Umbilical cord (tissue), 2 donors: ENCODE measurements around the gene CHCHD6. TPM values are rescaled to one million over a fixed set of nuclear protein-coding genes. Genes with fewer than 3 reads are reported as not detected.

Experiments used
- DNase-seq: peaks from one replicate; pipeline ENCODE4 v3.0.0-alpha.2; 2015; ENCODE audit warnings: low spot score
- total RNA-seq: library from RNA; depleted of rRNA; stranded (reverse); fragments of >200 nt; gene quantifications from one replicate; pipeline ENCODE4 v1.2.3, GENCODE V29; 2014; ENCODE audit warnings: low replicate concordance; ENCODE audit not compliant: insufficient read depth

The CHCHD6 gene
- total RNA-seq, 1 donor from 2014 or later, result 11.8 TPM

DNA sequence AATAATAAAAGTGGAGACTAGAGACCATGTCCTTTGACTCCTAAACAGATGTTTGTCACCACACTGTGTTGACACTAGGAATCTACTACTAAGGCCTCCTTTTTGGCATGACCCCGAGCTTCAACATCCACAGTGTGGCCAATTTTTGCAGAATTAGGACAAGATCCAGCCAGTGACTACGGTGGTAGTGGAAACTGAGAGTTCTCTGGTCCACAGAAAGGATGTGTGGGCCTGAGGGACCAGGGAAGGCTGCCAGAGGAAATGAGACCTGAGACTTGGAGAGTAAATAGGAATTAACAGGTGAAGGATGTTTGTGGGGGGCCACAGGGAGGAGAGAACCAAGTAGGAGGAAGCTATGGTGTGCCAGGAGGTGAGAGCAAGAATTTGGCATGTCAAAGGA, 122.7 kb downstream of the CHCHD6 start:
- DNase-seq, result no peak

DNA sequence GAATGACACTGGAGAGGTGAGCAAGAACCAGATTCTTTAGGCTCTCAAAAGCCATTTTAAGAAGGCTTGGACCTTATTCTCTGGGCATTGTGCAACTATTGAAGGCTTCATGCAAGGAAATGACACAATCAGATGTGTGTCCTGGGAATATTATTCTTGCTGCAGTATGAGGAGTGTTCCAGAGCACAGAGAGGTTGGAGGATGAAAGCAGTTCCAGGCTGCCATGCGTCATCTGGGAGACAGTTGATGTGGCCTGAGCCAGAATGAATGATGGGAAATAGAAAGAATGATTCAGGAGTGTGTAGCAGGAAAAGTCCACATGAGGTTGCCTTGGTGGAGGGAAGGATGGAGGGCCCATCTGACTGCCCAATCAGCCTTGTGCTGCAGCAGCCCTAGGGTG, 123.1 kb downstream of the CHCHD6 start:
- no peak for DNase-seq

DNA sequence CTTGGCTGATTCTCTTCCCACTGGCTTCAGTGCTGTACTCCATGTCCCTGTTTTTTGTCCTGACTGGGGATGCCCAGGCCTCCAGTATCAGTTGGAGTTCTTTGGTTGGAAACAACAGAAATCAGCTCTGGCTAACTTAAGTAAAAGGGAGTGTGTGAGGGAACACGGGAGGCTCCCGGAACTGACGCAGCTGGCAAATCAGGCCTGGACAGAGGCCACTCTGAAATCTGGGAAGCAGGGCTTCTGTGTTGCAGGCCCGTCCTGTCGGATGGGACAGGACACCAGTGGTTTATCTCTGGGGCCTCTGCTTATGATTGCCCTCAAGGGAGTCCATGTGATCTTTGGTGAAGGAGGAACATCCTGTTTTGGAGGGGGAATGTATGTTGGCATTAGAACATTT, 124.3 kb downstream of the CHCHD6 start:
- DNase-seq, result no peak

DNA sequence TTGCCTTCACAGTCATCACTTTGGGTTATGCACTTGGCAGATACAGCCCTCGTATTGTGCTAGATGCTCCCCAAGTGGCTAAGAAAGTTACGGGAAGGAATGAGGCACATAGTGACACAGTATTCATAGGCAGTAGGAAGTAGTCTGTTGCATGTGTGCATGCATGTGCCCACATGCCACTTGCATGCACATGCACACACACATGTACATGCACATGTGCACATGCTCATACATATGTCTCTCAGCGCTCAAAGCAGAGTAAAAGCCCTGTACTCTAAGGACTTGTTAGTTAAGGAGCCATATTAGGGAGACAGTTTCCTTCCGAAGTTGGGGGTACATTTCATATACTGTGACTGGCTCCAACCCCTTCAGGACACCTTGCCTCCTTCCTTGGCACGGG, 128.9 kb downstream of the CHCHD6 start:
- no peak for DNase-seq

DNA sequence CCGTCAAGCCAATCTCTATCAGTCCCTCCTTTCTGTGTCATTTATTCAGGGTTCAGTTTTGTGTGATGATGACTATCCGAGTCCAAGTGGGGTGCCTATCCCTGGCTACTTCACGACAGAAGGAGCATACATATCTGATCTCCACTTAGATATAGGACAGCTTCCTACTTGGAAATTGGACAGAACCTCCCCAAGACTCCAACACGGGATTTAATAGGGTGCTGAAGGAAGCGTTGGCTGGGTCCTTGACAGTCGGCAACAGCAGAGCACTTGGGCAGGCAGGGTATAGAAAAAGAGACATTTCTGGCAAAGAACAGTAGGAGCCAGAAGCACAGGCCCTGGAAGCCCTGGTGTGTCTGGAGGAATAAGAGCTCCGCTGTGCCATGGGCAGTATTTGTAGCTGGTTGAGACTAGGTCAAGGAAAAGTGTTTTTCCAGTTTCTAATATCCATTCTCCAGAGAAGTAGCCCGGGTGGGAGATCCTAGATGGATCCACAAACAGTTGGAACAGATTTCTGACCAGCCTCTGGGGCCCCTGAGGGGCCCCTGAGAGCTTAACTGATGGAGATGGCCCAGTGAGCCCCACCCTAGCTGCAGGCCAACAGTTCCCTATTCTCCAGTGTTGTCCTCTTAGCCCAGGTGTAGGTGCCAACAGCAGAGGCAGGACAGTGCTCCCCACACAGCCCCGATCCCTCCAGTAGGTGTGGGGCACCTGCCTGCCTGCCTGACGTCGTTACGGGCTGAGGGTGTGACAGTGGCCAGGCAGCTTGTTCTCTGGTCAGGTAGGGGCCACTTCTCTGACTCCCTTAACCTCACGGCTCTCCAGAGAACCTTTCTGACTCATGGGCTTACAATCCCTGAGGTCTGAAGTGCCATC, 130.8 kb downstream of the CHCHD6 start:
- DNase-seq, result no peak

DNA sequence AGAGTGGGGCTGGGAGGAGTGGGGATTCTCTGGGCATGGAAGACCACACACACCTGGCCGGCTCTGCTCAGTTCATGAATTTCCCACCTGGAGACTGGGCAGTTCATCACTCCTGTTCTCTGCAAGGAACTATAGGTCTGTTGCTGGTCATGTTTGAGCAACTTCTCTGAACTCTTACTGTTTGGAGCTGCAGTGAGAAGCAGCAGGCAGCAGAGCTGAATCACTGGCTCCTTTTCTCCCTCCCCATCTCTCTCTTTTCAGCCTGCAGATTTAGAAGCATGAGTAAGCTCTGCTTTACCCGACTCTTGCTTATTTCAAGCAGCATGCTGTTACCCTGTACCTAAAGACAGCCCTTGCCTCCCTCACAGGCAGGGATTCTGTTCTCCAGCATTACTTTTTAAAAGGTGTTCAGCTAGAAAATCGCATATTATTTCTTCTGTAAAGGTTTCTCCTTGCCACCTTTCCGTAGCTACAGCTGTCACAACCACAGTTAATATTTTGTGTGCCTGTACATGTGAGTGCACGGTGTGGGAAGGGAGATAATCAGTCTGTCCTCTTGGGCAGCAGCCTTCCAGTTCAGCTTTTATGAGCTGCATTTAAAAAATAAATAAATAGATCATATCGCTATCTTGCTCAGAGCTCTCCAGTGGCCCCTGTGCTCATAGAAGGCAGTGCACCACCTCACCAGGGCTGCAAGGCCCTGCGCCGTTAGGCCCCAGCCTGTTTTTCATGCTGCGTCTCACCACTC, 131.6 kb downstream of the CHCHD6 start:
- DNase-seq, result peak; percentile 75

DNA sequence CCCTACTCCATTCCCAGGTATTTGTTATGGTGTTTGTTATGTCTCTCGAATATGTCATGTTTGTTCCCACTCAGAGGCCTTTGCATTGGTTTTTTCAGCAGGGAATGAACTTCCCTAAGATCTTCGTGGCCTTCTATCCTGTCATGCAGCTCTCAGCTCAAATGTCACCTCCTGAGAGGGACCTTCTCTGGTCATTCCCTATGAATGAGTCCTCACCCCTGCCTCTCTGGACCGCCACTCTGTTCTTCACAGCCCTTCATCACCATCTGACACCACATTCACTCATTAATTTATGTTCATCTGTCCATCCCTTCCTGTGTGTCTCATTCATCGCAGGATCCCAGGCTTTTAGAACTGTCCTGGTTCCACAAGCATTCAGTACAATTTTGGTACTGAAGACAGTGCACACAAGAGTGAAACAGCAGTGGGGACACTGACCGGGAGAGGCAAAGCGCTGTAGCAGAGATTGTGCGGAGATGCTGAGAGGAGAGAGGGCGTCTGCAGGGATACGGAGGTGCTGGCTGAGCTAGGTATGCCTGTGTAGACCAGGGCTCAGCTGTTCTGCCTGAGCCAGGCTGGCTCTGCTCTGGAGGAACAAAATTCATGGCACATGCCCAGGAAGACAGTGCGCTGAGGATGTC, 132.3 kb downstream of the CHCHD6 start:
- no peak for DNase-seq

DNA sequence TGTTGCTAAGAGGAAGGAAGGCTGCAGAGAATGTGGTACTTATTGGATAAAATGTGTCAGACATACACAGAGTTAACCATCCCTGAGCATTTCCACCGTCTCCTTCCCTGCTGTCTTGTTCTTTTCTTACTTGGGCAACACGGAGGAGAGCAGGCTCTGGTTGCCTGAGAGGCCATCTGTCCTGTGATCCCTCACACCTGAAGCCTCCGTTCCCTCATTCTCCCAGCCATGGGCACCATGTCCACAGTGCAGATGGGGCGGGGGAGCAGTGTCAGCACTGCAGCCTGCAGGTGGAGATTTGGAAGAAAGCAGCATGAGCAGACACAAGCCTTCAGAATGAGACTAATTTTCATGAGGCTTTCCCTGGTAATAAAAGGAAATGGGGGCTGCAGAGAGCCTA, 133.7 kb downstream of the CHCHD6 start:
- no peak for DNase-seq

DNA sequence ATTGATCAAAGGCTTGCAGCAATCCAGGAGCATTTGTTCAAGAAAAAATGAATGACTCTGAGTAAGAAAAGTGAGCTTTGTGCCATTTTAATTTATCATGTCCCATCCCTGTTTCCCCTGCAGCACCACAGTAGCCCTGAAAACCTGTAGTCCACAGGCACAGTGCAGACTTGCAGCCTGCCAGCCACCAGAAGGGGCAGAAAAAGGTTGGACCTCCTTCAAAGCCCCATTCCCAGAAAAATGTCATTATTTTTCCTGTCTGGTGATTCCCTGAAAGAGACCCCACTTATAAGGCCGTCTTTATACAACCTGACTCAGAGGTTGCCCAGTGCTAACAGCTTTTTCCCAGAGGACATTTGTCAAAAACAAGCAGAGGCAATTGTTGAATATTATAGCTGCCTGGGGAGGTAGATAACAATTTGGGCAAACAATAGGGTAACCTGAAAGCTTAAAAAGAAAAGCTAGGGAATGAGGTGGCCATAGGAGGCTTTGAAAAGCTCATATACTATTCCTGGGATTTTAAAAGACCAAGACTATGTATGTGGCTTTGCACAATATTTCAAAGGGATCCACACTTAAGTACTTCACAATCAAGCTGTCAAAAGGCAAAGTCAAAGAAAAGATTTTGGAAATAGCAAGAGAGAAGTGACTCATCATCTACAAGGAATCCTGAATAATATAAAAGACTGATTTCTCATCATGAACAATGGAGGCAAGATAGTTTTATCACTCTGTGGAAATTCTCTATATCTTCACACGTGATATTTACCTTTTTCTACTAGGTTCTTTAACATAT, 142.1 kb downstream of the CHCHD6 start:
- DNase-seq, result no peak

DNA sequence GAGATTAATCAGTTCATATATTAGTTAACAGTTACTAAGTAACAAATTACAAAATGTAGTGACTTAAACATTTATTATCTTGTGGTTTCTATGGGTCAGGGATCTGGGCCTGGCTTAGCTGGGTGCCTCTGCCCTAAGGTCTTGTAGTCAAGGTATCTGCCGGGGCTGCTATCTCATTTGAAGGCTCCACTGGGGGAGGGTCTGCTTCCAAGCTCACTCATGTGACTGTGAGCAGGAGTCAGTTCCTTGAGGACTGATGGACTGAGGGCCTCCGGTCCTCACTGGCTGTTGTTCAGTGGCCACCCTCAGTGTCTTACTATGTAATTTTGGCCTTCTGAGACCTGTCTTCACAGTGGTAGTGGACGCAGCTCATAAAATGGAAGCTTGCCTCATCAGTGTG, 143.0 kb downstream of the CHCHD6 start:
- DNase-seq, result no peak

DNA sequence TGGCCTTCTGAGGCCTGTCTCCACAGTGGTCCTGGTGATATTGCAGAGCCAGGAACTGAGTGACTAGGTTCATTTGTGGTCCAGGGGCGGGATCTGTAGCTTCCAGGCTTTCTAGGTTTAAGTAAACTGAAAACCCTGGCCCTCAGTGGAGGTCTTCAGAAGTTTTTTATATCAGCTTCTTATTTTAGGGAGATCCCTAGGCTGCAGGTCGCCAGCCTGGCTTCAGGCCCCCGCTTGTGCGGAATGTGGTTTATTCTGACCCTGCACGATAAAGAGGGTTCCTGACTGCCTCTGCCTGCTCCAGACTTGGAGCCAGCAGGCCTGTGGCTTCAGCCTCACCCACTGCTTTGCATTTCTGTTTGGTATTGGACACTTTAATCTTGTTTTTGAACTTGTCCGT, 145.0 kb downstream of the CHCHD6 start:
- no peak for DNase-seq

DNA sequence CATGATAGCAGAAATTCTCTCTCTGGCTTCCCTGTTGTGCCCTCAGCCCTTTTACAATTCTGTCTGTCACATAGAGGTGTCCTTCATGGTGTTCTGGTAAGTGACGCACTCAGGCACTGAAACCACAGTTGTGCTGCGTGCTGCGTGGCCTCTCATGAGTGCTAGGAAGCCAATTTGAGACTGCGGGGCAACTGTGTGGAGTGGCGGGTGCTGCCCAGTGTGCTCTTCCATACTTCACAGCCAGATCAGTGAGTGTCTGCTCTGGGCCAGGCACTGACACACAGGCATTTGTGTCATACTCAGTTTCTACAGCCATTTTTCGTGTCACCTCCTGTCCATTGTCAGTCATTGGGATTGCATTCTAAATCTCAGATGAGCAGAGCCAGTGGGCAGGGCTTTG, 145.7 kb downstream of the CHCHD6 start:
- no peak for DNase-seq

DNA sequence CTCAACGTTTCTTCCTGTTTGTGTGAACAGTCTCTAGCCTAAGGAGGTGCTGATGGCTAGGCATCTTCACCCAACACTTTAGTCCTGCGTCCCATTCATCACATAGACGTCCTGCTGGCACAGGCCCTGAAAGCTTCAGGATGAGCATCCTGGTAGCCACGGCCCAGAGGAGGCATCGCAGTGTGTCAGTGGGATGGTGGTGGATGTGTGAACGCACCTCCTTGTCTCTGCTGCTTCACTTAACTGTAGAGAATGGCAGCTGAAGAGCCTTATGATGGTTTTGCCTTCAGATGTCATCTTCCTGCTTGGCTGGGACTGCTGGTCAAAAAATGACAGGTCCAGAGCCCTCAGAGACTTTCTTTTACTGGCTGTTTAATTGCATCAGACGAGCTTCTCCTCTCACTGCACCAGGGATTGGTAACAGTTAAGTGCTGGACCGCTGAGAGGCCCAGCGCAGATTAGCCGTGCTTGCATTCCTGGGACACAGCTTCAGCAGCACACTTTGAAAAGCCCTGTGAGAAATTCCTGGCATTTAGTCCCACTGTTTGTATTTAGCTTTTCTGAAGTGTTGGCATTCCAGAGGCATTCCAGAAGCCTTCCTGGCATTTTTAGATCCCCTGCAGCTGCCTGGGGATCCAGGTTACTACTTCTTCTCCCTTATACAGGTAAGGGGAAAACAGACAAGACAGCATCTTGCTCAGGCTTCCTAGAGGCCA, 146.5 kb downstream of the CHCHD6 start:
- peak; percentile 85 for DNase-seq

DNA sequence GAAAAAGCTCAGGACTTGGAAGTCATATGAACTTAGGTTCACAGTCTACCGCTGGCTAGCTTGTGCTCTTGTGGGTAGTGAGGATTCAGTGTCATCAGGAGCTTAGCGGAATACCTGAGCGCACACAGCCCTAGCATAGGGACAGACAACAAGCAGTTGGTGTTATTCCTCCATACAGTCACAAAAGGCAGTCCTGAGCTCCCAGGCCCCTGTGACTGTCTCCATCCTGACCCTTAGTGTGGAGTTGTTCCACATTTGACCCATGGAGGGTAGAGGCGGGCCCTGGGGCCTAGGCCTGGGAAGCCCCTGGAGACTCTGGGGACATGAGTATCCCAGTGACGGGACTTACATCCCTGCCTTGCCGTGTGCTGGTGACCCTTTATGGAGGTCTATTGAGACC, 147.3 kb downstream of the CHCHD6 start:
- DNase-seq, result no peak

DNA sequence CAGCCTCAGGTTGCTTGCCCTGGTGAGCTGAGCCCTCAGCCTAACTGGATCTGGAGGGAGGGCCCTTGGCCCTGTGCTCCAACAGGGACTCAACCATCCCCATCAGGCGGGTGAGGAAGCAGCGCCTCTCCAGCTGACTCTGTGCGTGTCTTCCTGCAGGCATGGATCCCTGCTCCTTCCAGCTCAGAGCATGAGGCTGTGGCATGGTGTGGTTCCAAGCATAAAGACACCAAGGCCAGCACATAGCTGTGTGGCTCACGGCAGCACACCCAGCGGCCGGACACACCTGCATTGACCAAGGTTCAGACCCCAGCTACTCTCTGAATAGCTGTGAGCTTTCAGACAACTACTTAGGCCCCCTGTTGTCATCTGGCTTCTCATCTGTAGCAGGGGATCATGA, 147.9 kb downstream of the CHCHD6 start:
- DNase-seq, result no peak

DNA sequence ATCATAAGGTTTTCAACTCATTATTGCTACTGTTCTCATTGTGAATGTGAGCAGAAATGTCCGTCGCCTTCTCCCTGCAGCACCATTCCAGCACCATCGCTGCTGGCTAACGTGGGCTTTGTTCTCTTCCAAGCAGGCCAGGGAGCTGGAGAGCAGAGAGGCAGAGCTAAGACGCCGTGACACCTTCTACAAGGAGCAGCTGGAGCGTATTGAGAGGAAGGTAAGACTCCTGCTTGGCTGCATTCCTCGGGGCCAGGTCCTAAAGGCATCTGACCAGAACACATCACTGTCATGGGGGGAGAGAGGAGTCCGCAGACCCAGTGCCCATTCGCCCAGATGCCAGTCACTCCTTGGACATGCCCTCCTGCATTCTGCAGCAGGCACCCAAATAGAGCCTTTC, 148.5 kb downstream of the CHCHD6 start:
- peak; percentile 5 for DNase-seq

DNA sequence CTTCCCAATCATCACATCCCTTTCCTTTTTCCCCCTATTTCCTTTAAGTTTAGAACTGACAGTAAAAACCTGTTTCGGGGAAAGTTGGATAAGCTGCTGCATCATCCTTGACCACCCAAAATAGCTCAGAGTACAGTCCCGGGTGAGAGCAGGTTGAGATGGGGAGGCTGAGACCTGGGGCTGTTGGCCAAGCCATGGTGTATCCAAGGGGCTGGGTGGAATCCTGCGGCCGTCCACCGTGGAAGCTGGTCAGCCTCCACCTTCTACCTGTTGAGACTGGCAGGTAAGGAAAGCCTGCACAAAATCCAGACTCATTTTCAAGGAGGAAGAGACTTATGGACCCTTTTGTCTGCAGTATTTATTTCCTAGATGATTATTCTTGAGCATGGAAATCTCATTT, 150.6 kb downstream of the CHCHD6 start:
- no peak for DNase-seq

DNA sequence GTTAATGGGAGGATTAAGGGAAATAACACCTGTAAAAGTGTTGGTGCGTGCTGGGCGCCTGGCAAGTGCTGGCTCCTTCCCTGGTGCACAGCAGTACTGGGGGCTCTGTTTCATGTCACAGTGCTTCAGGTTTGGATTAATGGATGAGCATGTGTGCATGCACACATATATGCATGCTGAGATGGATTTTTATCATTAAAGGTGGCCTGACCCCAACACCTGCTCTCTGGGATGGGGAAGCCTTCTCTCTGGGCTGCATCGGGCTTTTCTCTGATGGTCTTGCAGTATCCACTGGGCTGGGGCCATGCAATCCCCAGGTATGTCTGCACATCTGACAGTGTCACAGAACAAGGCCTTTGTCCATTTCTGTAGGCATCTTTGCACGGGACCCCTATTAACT, 151.3 kb downstream of the CHCHD6 start:
- no peak for DNase-seq

DNA sequence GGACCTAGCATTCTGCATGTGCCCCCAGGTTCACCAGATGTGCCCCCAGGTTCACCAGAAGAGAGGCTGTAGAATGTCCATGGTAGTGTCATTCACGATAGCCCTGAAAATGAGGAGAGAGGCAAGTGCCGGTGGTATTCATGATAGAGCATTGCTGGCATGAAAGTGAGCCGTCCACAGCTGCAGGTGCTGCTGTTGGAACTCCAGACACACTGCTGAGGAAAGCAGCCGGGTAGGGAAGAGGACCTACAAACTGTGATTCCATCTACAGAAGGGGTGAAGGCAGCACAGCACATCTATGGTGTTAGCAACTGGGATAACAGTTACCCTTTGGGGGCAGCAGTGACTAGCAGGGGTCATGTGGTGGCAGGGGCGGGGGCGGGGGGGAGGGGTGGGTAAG, 153.9 kb downstream of the CHCHD6 start:
- no peak for DNase-seq

DNA sequence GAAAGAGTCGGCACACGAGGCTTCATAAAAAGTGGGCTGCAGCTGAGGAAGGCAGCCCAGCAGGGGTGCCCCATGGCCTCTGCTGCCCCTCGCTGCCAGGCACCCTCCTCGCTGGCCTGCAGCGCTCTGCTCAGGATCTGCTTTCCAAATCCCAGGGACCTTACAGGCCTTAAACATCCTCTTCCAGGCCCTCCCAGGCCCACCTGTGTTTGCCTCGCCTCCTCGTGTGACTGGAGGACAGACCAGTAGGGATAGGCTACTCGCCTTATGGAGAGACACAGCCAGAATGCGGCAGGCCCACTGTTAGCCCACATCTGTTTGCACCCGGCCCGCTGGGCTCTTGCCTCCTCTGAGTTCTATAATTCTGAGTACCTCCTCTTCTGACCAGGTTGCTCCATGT, 154.4 kb downstream of the CHCHD6 start:
- DNase-seq, result no peak

DNA sequence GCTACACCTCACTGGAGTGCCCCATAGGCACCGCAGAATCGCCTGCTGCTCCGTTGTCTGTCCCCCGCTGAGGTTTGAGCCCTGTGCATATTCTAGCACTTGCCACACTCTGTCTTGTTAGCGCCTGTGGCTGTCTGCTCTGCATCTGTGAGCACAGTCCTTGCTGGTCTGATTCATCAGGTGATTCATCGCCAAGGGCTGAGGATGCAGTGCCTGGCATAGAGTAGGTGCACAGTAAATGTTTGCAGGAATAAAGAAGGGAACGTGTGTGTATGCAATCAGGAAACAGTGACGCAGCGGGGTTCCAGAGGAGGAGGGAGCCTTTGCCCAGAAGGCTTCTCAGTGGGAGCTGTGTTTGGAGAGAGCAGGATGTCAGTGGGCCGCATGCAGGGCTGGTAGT, 154.8 kb downstream of the CHCHD6 start:
- no peak for DNase-seq
